ENCODE measurements around the gene LDB2. TPM values are rescaled to one million over a fixed set of nuclear protein-coding genes. Genes with fewer than 3 reads are reported as not detected.

LDB2 gene
- polyA plus RNA-seq, 2 of the 4 experiments (the other 2 are of a cell fraction) = not detected

DNA sequence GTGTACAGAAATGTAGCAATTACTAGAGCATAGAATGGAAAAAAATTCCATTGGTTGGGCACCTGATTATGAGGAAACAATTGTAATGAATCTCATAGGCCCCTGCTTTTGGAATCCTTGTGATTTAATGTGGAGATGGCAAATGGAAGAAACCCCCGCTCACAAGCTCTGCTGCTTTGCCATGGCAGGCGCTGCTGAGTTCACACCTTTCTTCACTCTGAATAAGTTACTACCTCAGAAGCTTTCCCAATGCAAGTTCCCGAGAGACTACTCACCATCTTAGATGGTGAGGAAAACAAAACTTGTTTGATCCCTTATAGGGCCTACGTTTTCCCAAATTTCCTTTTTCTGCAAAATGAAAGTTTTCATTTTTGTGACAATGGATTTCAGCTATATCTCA lies 405.6 kb downstream of the LDB2 start:
- ATAC-seq (no peak), DNase-seq (ENCODE audit: low read depth in 1 of 2, low spot score in 1 of 2) (no peak), FAIRE-seq (no peak)
- TF ChIP-seq CHD4 (IDR thresholded peaks at IDR 0.05; ENCODE audit: borderline replicate concordance) (no peak), NFE2L2 (conservative IDR thresholded peaks at IDR 0.05; ENCODE audit: low read length) (no peak)
- ChIA-PET CTCF (interaction anchor here (1.1 kb wide), 1 partner anchor 13 kb away, joined by 3 read pairs; no protein-coding TSS in a partner anchor), POLR2A (no interaction called here)
- Histone ChIP-seq H3K4me3 (no peak overlapping the region), H3K4me1 (no peaks in the 10 kb centered on the region), H3K9me3 (no peaks in the 10 kb centered on the region), H3K27ac (no peak overlapping the region), H3K4me2 (no peak overlapping the region)
- 30% methylated on average over 4 of the region's 4 CpGs for WGBS (ENCODE audit: missing lambda C conversion rate)

DNA sequence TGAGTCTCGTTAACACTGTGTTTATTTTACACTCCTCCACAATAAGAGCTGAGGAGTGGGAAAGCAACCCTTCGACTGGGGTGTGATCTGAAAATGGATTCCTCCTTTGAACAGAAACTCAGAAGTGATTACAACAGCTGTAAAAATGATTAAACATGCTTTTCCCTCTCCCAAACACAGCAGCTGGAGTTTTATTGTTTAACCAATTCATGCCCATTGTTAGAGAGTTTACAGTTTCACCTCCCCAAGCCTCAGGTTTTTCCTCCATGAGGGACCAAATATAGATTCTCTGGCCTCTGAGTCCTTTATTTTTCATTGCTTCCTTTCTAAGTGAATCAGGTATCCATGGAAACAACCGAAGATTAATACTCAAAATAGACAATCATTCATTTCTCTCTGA lies 409.2 kb downstream of the LDB2 start:
- ATAC-seq (no peak), FAIRE-seq (no peak)

DNA sequence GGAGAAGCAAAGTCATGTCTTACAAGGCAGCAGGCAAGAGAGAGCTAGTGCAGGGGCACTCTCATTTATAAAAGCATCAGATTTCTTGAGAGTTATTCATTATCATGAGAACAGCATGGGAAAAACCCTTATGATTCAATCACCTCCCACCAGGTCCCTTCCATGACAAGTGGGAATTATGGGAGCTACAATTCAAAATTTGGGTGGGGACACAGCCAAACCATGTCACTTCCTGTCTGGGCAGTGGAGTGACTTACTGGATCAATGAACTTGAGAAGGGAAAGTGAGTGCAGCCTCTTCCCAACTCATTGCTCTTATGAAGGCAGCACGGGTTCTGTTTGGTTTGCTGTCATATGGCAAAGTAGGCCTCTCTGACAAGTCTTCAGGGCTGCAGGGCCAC lies 410.4 kb downstream of the LDB2 start:
- DNase-seq (ENCODE audit: low read depth in 1 of 2, low spot score in 1 of 2) = no peak
- H3K4me2 ChIP-seq = no peak overlapping the region
- no peaks in the 10 kb centered on the region for H3K9me3 ChIP-seq
- FAIRE-seq = no peak
- no peak overlapping the region for H3K27ac ChIP-seq
- CTCF ChIA-PET = no interaction called here
- no peak for ATAC-seq
- POLR2A ChIA-PET = no interaction called here
- WGBS (ENCODE audit: missing lambda C conversion rate) = 0% methylated on average over 1 of the region's 1 CpG
- TF ChIP-seq PHF8 (IDR thresholded peaks at IDR 0.05; ENCODE audit: borderline replicate concordance, low read depth) (no peak), ZNF302 (CRISPR knock-in tag; IDR thresholded peaks at IDR 0.05) (no peak), CHD4 (IDR thresholded peaks at IDR 0.05; ENCODE audit: borderline replicate concordance) (no peak), CBX2 (IDR thresholded peaks at IDR 0.05; ENCODE audit: borderline replicate concordance, low read depth) (no peak)
- H3K4me1 ChIP-seq = no peaks in the 10 kb centered on the region
- H3K4me3 ChIP-seq = no peak overlapping the region

More for the DNA sequence above, 409.2 kb downstream of the LDB2 start:
- POLR2A ChIA-PET = no interaction called here
- Histone ChIP-seq H3K4me3 (no peak overlapping the region), H3K9me3 (no peaks in the 10 kb centered on the region), H3K4me1 (no peaks in the 10 kb centered on the region), H3K4me2 (no peak overlapping the region), H3K27ac (no peak overlapping the region)
- TF ChIP-seq HDAC2 (IDR thresholded peaks at IDR 0.05) (no peak), RFX5 (IDR thresholded peaks at IDR 0.05) (no peak), POLR2AphosphoS2 (conservative IDR thresholded peaks at IDR 0.05; ENCODE audit: low read length) (no peak), NPAS2 (CRISPR knock-in tag; IDR thresholded peaks at IDR 0.05; ENCODE audit: borderline replicate concordance) (no peak), CBX8 (IDR thresholded peaks at IDR 0.05) (no peak), NFE2L2 (conservative IDR thresholded peaks at IDR 0.05; ENCODE audit: low read length) (no peak), KDM1A (IDR thresholded peaks at IDR 0.05; ENCODE audit: low read depth) (no peak), TP53 (CRISPR knock-in tag; IDR thresholded peaks at IDR 0.05) (no peak)
- TF ChIP-seq, protein P1, sequence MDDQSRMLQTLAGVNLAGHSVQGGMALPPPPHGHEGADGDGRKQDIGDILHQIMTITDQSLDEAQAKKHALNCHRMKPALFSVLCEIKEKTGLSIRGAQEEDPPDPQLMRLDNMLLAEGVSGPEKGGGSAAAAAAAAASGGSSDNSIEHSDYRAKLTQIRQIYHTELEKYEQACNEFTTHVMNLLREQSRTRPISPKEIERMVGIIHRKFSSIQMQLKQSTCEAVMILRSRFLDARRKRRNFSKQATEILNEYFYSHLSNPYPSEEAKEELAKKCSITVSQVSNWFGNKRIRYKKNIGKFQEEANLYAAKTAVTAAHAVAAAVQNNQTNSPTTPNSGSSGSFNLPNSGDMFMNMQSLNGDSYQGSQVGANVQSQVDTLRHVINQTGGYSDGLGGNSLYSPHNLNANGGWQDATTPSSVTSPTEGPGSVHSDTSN (IDR thresholded peaks at IDR 0.05) = no peak
- TF ChIP-seq, protein P2, sequence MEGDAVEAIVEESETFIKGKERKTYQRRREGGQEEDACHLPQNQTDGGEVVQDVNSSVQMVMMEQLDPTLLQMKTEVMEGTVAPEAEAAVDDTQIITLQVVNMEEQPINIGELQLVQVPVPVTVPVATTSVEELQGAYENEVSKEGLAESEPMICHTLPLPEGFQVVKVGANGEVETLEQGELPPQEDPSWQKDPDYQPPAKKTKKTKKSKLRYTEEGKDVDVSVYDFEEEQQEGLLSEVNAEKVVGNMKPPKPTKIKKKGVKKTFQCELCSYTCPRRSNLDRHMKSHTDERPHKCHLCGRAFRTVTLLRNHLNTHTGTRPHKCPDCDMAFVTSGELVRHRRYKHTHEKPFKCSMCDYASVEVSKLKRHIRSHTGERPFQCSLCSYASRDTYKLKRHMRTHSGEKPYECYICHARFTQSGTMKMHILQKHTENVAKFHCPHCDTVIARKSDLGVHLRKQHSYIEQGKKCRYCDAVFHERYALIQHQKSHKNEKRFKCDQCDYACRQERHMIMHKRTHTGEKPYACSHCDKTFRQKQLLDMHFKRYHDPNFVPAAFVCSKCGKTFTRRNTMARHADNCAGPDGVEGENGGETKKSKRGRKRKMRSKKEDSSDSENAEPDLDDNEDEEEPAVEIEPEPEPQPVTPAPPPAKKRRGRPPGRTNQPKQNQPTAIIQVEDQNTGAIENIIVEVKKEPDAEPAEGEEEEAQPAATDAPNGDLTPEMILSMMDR (IDR thresholded peaks at IDR 0.05) = no peak
- 2% methylated on average over 3 of the region's 3 CpGs for WGBS (ENCODE audit: missing lambda C conversion rate)
- DNase-seq (ENCODE audit: low read depth in 1 of 2, low spot score in 1 of 2) = no peak
- CTCF ChIA-PET = interaction anchor here (1.3 kb wide), 1 partner anchor 11 kb away, joined by 3 read pairs; no protein-coding TSS in a partner anchor

DNA sequence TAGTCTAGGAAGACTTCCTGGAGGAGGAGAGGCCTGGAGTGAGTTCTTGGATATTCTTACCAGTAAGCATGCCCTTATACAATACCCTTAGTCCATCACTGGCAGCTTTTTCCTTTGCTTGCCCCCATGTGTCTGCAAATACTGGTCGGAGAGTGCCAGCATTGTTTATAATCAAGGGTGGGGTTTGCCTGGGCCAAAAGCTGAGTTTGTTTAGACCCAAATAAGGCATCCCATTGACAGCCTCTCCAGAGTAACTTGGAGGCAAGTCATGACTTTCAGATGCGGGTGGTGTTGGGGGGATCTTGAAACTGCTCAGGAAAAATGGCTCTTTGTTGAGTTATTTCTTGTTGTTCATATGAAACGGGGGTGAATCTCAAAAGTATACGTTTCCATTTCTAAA lies 413.7 kb downstream of the LDB2 start:
- Histone ChIP-seq H3K9me3 (no peaks in the 10 kb centered on the region), H3K4me2 (no peak overlapping the region), H3K4me1 (no peaks in the 10 kb centered on the region), H3K4me3 (no peak overlapping the region), H3K27ac (no peak overlapping the region)
- ATAC-seq = no peak
- DNase-seq (ENCODE audit: low read depth in 1 of 2, low spot score in 1 of 2) = no peak
- POLR2A ChIA-PET = no interaction called here
- no peak for FAIRE-seq
- CTCF ChIA-PET = interaction anchor here (0.6 kb wide), 1 partner anchor 23 kb away, joined by 3 read pairs; no protein-coding TSS in a partner anchor
- WGBS (ENCODE audit: missing lambda C conversion rate) = 0% methylated on average over 3 of the region's 4 CpGs
- TF ChIP-seq, protein P3, sequence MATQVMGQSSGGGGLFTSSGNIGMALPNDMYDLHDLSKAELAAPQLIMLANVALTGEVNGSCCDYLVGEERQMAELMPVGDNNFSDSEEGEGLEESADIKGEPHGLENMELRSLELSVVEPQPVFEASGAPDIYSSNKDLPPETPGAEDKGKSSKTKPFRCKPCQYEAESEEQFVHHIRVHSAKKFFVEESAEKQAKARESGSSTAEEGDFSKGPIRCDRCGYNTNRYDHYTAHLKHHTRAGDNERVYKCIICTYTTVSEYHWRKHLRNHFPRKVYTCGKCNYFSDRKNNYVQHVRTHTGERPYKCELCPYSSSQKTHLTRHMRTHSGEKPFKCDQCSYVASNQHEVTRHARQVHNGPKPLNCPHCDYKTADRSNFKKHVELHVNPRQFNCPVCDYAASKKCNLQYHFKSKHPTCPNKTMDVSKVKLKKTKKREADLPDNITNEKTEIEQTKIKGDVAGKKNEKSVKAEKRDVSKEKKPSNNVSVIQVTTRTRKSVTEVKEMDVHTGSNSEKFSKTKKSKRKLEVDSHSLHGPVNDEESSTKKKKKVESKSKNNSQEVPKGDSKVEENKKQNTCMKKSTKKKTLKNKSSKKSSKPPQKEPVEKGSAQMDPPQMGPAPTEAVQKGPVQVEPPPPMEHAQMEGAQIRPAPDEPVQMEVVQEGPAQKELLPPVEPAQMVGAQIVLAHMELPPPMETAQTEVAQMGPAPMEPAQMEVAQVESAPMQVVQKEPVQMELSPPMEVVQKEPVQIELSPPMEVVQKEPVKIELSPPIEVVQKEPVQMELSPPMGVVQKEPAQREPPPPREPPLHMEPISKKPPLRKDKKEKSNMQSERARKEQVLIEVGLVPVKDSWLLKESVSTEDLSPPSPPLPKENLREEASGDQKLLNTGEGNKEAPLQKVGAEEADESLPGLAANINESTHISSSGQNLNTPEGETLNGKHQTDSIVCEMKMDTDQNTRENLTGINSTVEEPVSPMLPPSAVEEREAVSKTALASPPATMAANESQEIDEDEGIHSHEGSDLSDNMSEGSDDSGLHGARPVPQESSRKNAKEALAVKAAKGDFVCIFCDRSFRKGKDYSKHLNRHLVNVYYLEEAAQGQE (IDR thresholded peaks at IDR 0.05) = no peak
- TF ChIP-seq HOXA7 (CRISPR knock-in tag; IDR thresholded peaks at IDR 0.05) = no peak
- TF ChIP-seq MYC (IDR thresholded peaks at IDR 0.05; ENCODE audit: borderline replicate concordance, low read length) = no peak
- no peak for TF ChIP-seq CHD2 (IDR thresholded peaks at IDR 0.05; ENCODE audit: low read length, partially characterized antibody)
- TF ChIP-seq ZFP36 (IDR thresholded peaks at IDR 0.05; ENCODE audit: borderline replicate concordance, partially characterized antibody) = no peak
- no peak for TF ChIP-seq JUN (IDR thresholded peaks at IDR 0.05)
- no peak for TF ChIP-seq ZC3H11A (IDR thresholded peaks at IDR 0.05)
- TF ChIP-seq PHF8 (IDR thresholded peaks at IDR 0.05; ENCODE audit: borderline replicate concordance, low read depth) = no peak
- no peak for TF ChIP-seq EHF (CRISPR knock-in tag; IDR thresholded peaks at IDR 0.05)
- TF ChIP-seq, protein P4, sequence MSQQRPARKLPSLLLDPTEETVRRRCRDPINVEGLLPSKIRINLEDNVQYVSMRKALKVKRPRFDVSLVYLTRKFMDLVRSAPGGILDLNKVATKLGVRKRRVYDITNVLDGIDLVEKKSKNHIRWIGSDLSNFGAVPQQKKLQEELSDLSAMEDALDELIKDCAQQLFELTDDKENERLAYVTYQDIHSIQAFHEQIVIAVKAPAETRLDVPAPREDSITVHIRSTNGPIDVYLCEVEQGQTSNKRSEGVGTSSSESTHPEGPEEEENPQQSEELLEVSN (IDR thresholded peaks at IDR 0.05; ENCODE audit: borderline replicate concordance, low read depth) = no peak
- no peak for TF ChIP-seq NFE2L2 (conservative IDR thresholded peaks at IDR 0.05; ENCODE audit: low read length)

Data from A549 (cell line).